Calu3 (cell line): ENCODE data around the gene SDK2. TPM values are rescaled to one million over a fixed set of nuclear protein-coding genes. Genes with fewer than 3 reads are reported as not detected.

Experiments
- BruUV-seq: library from RNA; stranded (reverse); fragments of 400-500 nt; replicated peaks from 2 replicates; lab custom pipeline; 2021; lab: Mats Ljungman, UMichigan
- CTCF ChIA-PET: fragments of 300-600 bp; sonication (Branson Sonifier 250); formaldehyde crosslinking; loops from one replicate; lab custom pipeline; 2022; ENCODE audit warnings: antibody characterized with exemption; lab: Charles Lee
- DNase-seq: peaks from one replicate; pipeline ENCODE4 v3.0.0; 2022
- H3K27ac Mint-ChIP-seq: one replicate; pipeline ENCODE4 v1.8.0; 2022; ENCODE audit warnings: mixed read lengths; ENCODE audit not compliant: unreplicated experiment
- H3K27me3 Mint-ChIP-seq: one replicate; pipeline ENCODE4 v1.8.0; 2022; ENCODE audit warnings: mixed read lengths; ENCODE audit not compliant: unreplicated experiment
- H3K36me3 Mint-ChIP-seq: one replicate; pipeline ENCODE4 v1.8.0; 2022; ENCODE audit warnings: mild to moderate bottlenecking, moderate library complexity, mixed read lengths; ENCODE audit not compliant: insufficient read depth, unreplicated experiment
- H3K4me1 Mint-ChIP-seq: one replicate; pipeline ENCODE4 v1.8.0; 2022; ENCODE audit warnings: mild to moderate bottlenecking, low read depth, mixed read lengths; ENCODE audit not compliant: unreplicated experiment
- H3K4me3 Mint-ChIP-seq: one replicate; pipeline ENCODE4 v1.8.0; 2022; ENCODE audit warnings: mild to moderate bottlenecking, low read depth, moderate library complexity, mixed read lengths; ENCODE audit not compliant: unreplicated experiment
- H3K9me3 Mint-ChIP-seq: one replicate; pipeline ENCODE4 v1.8.0; 2022; ENCODE audit warnings: low read depth, mixed read lengths; ENCODE audit not compliant: unreplicated experiment
- intact Hi-C: fragments of 100-400 bp; cut with micrococcal nuclease; formaldehyde crosslinking; loops from one replicate; pipeline ENCODE4 v1.10.0; 2022; ENCODE audit not compliant: unreplicated experiment
- total RNA-seq: library from RNA; stranded (reverse); gene quantifications from 2 replicates; pipeline ENCODE4 v1.2.3, GENCODE V29; 2022
- TF ChIP-seq, protein P1 (sequence below): fragments of 200-600 bp; IDR thresholded peaks from one replicate; pipeline ENCODE4 v1.8.0; 2022; ENCODE audit warnings: antibody characterized with exemption; ENCODE audit not compliant: unreplicated experiment

Gene SDK2
- total RNA-seq, 1 experiment from 2014 or later, result not detected

DNA sequence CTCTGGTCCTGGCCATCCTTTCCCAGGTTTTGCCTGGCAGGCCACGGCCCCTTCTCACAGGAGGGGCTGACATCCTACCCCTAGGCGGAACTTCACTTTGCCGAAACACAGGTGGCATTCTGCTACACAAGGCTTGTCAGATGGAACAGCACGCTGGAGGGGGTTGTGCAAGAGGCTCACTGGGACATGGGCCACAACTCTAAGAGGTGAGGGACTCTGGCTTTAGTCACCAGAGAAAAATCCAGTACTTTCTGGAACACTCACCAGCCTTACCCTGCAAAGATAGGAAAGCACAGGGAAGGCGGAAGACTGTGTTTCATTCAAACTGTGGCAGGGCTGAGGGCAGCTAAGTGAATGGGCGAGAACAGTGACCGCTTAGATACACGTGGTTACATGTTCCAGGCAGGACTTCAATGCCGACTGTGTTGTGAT is 350.7 kb downstream of the SDK2 start:
- CTCF ChIA-PET, result interaction anchor here (0.7 to 1.9 kb wide), 4 partner anchors 11 to 31 kb away, joined by 3 to 6 read pairs (median 5); partner anchors contain the start of gene CDC42EP4
- DNase-seq, result peak; percentile 79
- Mint-ChIP-seq H3K27me3 (no peaks in the 10 kb centered on the region), H3K27ac (peak overlapping the region; percentile 91), H3K36me3 (peaks cover 52% of the 10 kb centered on the region), H3K9me3 (no peaks in the 10 kb centered on the region), H3K4me3 (peak overlapping the region; percentile 45), H3K4me1 (peaks cover 56% of the 10 kb centered on the region)
- intact Hi-C loops, result loop anchor here (1.0 kb wide), 2 partner anchors 15 to 47 kb away; no protein-coding TSS in a partner anchor
- BruUV-seq, result no TSS peak
- TF ChIP-seq, protein P1, sequence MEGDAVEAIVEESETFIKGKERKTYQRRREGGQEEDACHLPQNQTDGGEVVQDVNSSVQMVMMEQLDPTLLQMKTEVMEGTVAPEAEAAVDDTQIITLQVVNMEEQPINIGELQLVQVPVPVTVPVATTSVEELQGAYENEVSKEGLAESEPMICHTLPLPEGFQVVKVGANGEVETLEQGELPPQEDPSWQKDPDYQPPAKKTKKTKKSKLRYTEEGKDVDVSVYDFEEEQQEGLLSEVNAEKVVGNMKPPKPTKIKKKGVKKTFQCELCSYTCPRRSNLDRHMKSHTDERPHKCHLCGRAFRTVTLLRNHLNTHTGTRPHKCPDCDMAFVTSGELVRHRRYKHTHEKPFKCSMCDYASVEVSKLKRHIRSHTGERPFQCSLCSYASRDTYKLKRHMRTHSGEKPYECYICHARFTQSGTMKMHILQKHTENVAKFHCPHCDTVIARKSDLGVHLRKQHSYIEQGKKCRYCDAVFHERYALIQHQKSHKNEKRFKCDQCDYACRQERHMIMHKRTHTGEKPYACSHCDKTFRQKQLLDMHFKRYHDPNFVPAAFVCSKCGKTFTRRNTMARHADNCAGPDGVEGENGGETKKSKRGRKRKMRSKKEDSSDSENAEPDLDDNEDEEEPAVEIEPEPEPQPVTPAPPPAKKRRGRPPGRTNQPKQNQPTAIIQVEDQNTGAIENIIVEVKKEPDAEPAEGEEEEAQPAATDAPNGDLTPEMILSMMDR, result no peak

DNA sequence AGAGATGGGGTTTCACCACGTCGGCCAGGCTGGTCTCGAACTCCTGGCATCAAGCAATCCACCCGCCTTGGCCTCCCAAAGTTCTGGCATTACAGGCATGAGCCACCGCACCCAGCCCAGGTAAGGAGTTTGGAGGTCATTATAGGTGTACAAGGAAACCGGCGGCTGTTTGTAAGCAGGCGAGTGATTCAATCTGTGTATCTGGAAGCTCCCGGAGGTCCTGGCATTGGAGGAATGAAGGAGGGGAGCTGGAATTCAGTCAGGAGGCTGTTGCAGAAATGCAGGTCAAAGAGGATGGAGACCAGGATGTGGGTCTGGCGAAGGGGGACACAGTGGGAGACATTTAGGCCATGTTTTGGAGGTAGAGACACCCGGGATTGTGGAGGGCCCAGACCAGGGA is 351.2 kb downstream of the SDK2 start:
- Mint-ChIP-seq H3K36me3 (peaks cover 52% of the 10 kb centered on the region), H3K27me3 (no peaks in the 10 kb centered on the region), H3K27ac (peak overlapping the region; percentile 91), H3K9me3 (no peaks in the 10 kb centered on the region), H3K4me3 (peak overlapping the region; percentile 45), H3K4me1 (peaks cover 60% of the 10 kb centered on the region)
- TF ChIP-seq, protein P1, result no peak
- peak; percentile 59 for DNase-seq
- BruUV-seq, result no TSS peak
- CTCF ChIA-PET, result interaction anchor here (0.7 to 1.9 kb wide), 4 partner anchors 11 to 31 kb away, joined by 3 to 6 read pairs (median 5); partner anchors contain the start of gene CDC42EP4
- intact Hi-C loops, result loop anchor here (1.0 kb wide), 2 partner anchors 15 to 47 kb away; no protein-coding TSS in a partner anchor

DNA sequence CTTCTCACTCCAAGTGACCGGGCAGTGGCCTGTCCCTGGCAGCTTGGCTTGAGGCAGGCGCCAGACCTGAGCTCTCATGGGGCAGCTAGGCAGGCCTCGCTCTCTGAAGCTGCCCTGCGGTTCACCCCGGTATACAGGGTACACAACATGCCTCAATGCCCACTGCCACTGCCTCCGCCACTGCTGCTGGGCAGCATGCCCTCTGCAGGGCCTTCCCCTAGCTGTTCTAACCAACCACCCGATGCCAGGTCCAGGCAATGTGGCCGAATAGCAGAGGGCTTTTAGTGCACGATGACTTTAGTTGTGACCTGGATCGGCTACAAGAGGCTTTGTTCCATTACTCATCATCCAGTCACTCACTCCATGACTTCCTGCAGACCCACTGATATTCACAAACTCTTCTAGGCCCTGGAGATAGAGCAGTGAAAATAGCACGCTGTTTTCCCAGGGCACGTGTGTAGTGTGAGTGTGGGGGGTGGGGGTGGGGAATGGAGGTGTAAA is 352.2 kb downstream of the SDK2 start:
- Mint-ChIP-seq H3K27ac (peak overlapping the region; percentile 91), H3K4me3 (peak overlapping the region; percentile 52)
- TSS peak; percentile 97 for BruUV-seq

DNA sequence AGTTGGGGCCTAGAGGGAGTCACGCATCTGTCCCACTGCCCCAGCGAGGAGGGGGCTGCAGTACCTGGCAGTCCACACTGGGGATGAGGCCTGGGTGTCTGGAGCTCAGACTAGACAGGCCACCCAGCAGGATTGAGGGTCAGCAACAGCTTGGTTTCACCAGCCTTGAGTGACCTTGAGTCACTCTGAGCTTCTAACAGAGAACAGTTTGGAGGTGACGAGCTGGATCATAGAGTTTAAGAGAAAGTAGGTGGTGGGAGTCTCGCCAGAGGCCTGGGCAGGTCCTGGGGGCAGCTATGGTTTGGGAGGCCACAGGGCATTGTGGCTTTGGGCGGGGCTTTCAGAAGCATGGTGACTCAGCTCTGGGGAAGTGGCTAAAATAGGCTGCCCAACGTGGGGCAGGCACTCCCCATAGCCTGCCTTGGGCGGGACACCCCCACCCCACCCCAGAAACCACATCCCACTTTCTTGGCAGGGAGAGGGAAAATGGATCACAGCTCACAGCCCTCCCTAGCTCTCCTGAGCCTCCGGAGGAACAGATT is 352.9 kb downstream of the SDK2 start:
- intact Hi-C loops, result no loop called here
- H3K27ac Mint-ChIP-seq, result peak overlapping the region; percentile 91
- H3K27me3 Mint-ChIP-seq, result no peaks in the 10 kb centered on the region
- CTCF ChIA-PET, result interaction anchor here (0.7 to 1.8 kb wide), 7 partner anchors 17 to 78 kb away, joined by 3 to 12 read pairs (median 5); a partner anchor contains a TSS
- H3K9me3 Mint-ChIP-seq, result no peaks in the 10 kb centered on the region
- TF ChIP-seq, protein P1, result no peak
- BruUV-seq, result no TSS peak
- peaks cover 60% of the 10 kb centered on the region for H3K36me3 Mint-ChIP-seq
- peaks cover 77% of the 10 kb centered on the region for H3K4me1 Mint-ChIP-seq
- peak overlapping the region; percentile 52 for H3K4me3 Mint-ChIP-seq
- DNase-seq, result peak; percentile 86

More for the DNA sequence above, 352.2 kb downstream of the SDK2 start:
- TF ChIP-seq, protein P1, result no peak
- Mint-ChIP-seq H3K4me1 (peaks cover 70% of the 10 kb centered on the region), H3K36me3 (peaks cover 58% of the 10 kb centered on the region), H3K27me3 (no peaks in the 10 kb centered on the region), H3K9me3 (no peaks in the 10 kb centered on the region)
- intact Hi-C loops, result no loop called here
- DNase-seq, result peak; percentile 58
- CTCF ChIA-PET, result interaction anchor here (0.5 to 1.8 kb wide), 7 partner anchors 16 to 78 kb away, joined by 3 to 12 read pairs (median 6); a partner anchor contains a TSS
